Endothelial cell of umbilical vein (primary cell): ENCODE results near the gene BNIPL. TPM values are rescaled to one million over a fixed set of nuclear protein-coding genes. Genes with fewer than 3 reads are reported as not detected.

ENCODE experiments used
- BruUV-seq: library from RNA; stranded (reverse); fragments of 400-500 nt; replicated peaks from 2 replicates; lab custom pipeline; 2021; lab: Mats Ljungman, UMichigan
- CTCF ChIA-PET: fragments of 300-600, 350-600 bp; sonication (Branson Sonifier 250); formaldehyde crosslinking; loops from one replicate; lab custom pipeline; 2021; ENCODE audit warnings: antibody characterized with exemption, inconsistent platforms; lab: Charles Lee
- POLR2A ChIA-PET: fragments of 300-600, 350-600 bp; sonication (Branson Sonifier 250); formaldehyde crosslinking; loops from one replicate; lab custom pipeline; 2021; ENCODE audit warnings: antibody characterized with exemption, inconsistent platforms; lab: Charles Lee
- DNase-seq: peaks from one replicate; pipeline ENCODE4 v3.0.0-alpha.2; 2011; ENCODE audit warnings: low read depth, low spot score
- FAIRE-seq: peaks from 2 replicates; lab custom pipeline; 2011; peaks lifted over from hg19 to GRCh38; lab: Jason Lieb, UNC
- H2AFZ ChIP-seq: 2 replicates; pipeline ENCODE4 v1.6.0; 2012; ENCODE audit warnings: low read depth, low read length, control low read depth, inconsistent platforms
- H3K27ac ChIP-seq: 2 replicates; pipeline ENCODE4 v1.5.1; 2011; ENCODE audit warnings: low read depth, mild to moderate bottlenecking, control low read depth, low read length, moderate library complexity; ENCODE audit not compliant: insufficient read depth
- H3K27me3 ChIP-seq, 2 experiments: 2 replicates each; pipeline versions ENCODE4 v1.6.0 to v1.6.1; 2011; ENCODE audit warnings: low read length in 2 of 2, mixed read lengths in 1 of 2; ENCODE audit not compliant: control insufficient read depth in 2 of 2, insufficient read depth in 2 of 2
- H3K36me3 ChIP-seq, 2 experiments: 2 replicates in 1 of 2; 3 replicates in 1 of 2; pipeline ENCODE4 v1.5.1; 2011; ENCODE audit warnings: low read length in 2 of 2, mild to moderate bottlenecking in 1 of 2, moderate library complexity in 1 of 2; ENCODE audit not compliant: control insufficient read depth in 2 of 2, insufficient read depth in 2 of 2; ENCODE audit errors: extremely low read depth in 1 of 2
- H3K4me1 ChIP-seq: 3 replicates; pipeline ENCODE4 v1.5.1; 2011; ENCODE audit warnings: mild to moderate bottlenecking, low read length; ENCODE audit not compliant: control insufficient read depth, insufficient read depth; ENCODE audit errors: extremely low read depth
- H3K4me2 ChIP-seq: 2 replicates; pipeline ENCODE4 v1.6.1; 2011; ENCODE audit warnings: low read length, control low read depth, mixed read lengths; ENCODE audit not compliant: insufficient read depth
- H3K4me3 ChIP-seq, 3 experiments: fragments of 200-600 bp in 1 of 3; sonication (generic), shearing (Covaris generic) in 1 of 3; replicated peaks in 1 of 3; 2 replicates each; pipeline ENCODE4 v1.5.1; 2011 to 2016; ENCODE audit warnings: control low read depth in 3 of 3, low read length in 3 of 3, mild to moderate bottlenecking in 2 of 3, inconsistent platforms in 1 of 3, low read depth in 1 of 3, moderate library complexity in 1 of 3; ENCODE audit not compliant: insufficient read depth in 1 of 3
- H3K79me2 ChIP-seq: 2 replicates; pipeline ENCODE4 v1.6.0; 2012; ENCODE audit warnings: low read length, inconsistent platforms; ENCODE audit not compliant: control insufficient read depth, insufficient read depth
- H3K9ac ChIP-seq: replicated peaks from 2 replicates; pipeline ENCODE3; 2011; ENCODE audit warnings: low read length, control low read depth; ENCODE audit not compliant: insufficient read depth; ENCODE audit errors: extremely low read depth
- H3K9me1 ChIP-seq: replicated peaks from 3 replicates; pipeline ENCODE4 v1.6.0; 2011; ENCODE audit warnings: mild to moderate bottlenecking, low read length; ENCODE audit not compliant: control insufficient read depth, insufficient read depth; ENCODE audit errors: extremely low read depth
- H3K9me3 ChIP-seq: replicated peaks from 2 replicates; pipeline ENCODE4 v1.5.1; 2012; ENCODE audit warnings: low read length, inconsistent platforms; ENCODE audit not compliant: control insufficient read depth, insufficient read depth
- H4K20me1 ChIP-seq: replicated peaks from 2 replicates; pipeline ENCODE3; 2011; ENCODE audit warnings: mild to moderate bottlenecking, low read length; ENCODE audit not compliant: control insufficient read depth, insufficient read depth; ENCODE audit errors: extremely low read depth
- FOS ChIP-seq: IDR thresholded peaks from 2 replicates; pipeline ENCODE4 v1.6.1; 2011; ENCODE audit warnings: mild to moderate bottlenecking, low read length, moderate library complexity, borderline replicate concordance; ENCODE audit not compliant: insufficient read depth
- JUN ChIP-seq: IDR thresholded peaks from 2 replicates; pipeline ENCODE4 v1.6.1; 2011; ENCODE audit warnings: borderline replicate concordance, low read depth; ENCODE audit not compliant: insufficient read length, insufficient read depth
- MYC ChIP-seq: IDR thresholded peaks from one replicate; pipeline ENCODE4 v1.6.1; 2011; ENCODE audit warnings: mild to moderate bottlenecking, low read depth, low read length
- POLR2A ChIP-seq: IDR thresholded peaks from 2 replicates; pipeline ENCODE4 v1.6.1; 2012; ENCODE audit warnings: low read depth, mild to moderate bottlenecking, control low read depth, low read length
- POLR2AphosphoS5 ChIP-seq: IDR thresholded peaks from 2 replicates; pipeline ENCODE4 v1.6.1; 2012; ENCODE audit warnings: low read depth, mild to moderate bottlenecking, control low read depth, low read length, moderate library complexity; ENCODE audit not compliant: insufficient read depth
- dilution Hi-C: fragments of 300-500 bp; cut with MboI; formaldehyde crosslinking; loops from one replicate; pipeline ENCODE4 v1.15.0; 2019; ENCODE audit warnings: low sequenced_read_pairs; ENCODE audit not compliant: extremely low pct_ligation_motif_present
- intact Hi-C: fragments of 100-400 bp; cut with micrococcal nuclease; formaldehyde crosslinking; loops from one replicate; pipeline ENCODE4 v1.10.0; 2022
- polyA plus RNA-seq, 4 experiments: library from polyadenylated mRNA; depleted of rRNA in 3 of 4; stranded (reverse) in 3 of 4; unstranded in 1 of 4; fragments of >200 nt; gene quantifications; 2 replicates each; pipeline versions ENCODE4 v1.2.1 to v1.2.3, GENCODE V29; 2011 to 2012; ENCODE audit warnings: missing spikeins in 1 of 4
- total RNA-seq: library from RNA; stranded (reverse); gene quantifications from 2 replicates; pipeline ENCODE4 v1.2.3, GENCODE V29; 2021
- TF ChIP-seq, protein P1 (sequence below): IDR thresholded peaks from 2 replicates; pipeline ENCODE4 v1.6.1; 2011; ENCODE audit not compliant: insufficient read depth, insufficient read length
- TF ChIP-seq, protein P2 (sequence below), 2 donors: IDR thresholded peaks; 1 replicate in 1 of 2; 2 replicates in 1 of 2; pipeline ENCODE4 v1.5.1; 2011; ENCODE audit warnings: low read length in 2 of 2, mild to moderate bottlenecking in 2 of 2, moderate library complexity in 2 of 2, control low read depth in 1 of 2, inconsistent platforms in 1 of 2, low read depth in 1 of 2; ENCODE audit not compliant: insufficient read depth in 1 of 2; ENCODE audit errors: extremely low read depth in 1 of 2

Gene BNIPL
- total and polyA plus RNA-seq, 2 donors (not counting 3 experiments of a cell fraction or from before 2014, with no cell fraction given), result 0.26 to 0.42 TPM

DNA sequence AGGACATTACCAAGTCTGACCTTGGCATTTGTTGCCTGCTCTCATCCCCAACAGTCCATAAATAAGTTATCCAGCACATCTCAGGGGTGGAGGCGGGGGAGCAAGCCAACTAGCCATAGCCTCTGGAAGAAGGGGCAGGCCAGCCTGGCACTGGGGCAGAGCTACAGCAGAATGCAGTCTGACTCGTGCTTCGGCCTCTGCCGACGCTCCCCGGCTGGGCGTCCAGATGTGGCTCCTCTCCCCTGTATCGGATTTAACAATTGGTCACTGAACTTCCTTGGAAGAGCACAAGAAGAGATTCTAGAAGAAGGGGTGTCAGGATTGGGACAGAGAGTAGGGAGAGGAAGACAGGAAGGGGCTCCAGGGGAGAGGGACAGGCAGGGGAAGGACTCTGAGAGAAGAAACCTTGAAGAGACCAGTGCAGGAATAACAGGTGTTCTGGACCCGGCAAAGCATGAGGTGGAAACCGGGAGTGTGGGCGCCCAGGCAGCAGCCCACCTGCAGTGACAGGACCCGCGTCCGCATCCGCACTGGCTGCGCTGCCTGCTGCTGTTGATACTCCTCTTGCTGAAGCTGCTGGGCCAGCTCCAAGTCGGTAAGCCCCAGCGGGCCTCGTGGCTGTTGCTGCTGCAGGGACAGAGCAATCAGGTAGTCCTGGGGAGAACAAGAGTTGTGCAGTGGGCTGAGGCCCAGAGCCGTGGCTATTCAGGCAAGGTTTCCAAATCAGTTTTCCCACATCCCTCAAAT, 39.1 kb upstream of the BNIPL start:
- POLR2A ChIA-PET, result interaction anchor here (0.8 kb wide), 1 partner anchor 9 kb away, joined by 3 read pairs; the partner anchor contains the start of gene MINDY1
- dilution Hi-C loops (no loop called here), intact Hi-C loops (no loop called here)
- Histone ChIP-seq H3K4me2 (no peak overlapping the region), H3K4me3 (no peak overlapping the region), H4K20me1 (no peaks in the 10 kb centered on the region), H3K27me3 (no peaks in the 10 kb centered on the region), H3K9me1 (no peaks in the 10 kb centered on the region), H3K36me3 (peaks cover 0 to 11% of the 10 kb centered on the region in 2 experiments), H3K4me1 (peaks cover 11% of the 10 kb centered on the region), H3K79me2 (no peaks in the 10 kb centered on the region), H3K9ac (no peak overlapping the region), H2AFZ (no peak overlapping the region), H3K9me3 (no peaks in the 10 kb centered on the region), H3K27ac (no peak overlapping the region)
- no peak for DNase-seq
- CTCF ChIA-PET, result interaction anchor here (1.1 to 12.3 kb wide), 7 partner anchors 9 to 742 kb away, joined by 3 to 278 read pairs (median 8); partner anchors contain the start of genes ANXA9, CERS2 and MINDY1
- no peak for FAIRE-seq
- TF ChIP-seq, protein P1, sequence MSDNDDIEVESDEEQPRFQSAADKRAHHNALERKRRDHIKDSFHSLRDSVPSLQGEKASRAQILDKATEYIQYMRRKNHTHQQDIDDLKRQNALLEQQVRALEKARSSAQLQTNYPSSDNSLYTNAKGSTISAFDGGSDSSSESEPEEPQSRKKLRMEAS, result no peak
- TF ChIP-seq JUN (no peak), FOS (no peak), POLR2AphosphoS5 (no peak), POLR2A (no peak), MYC (no peak)
- TF ChIP-seq, protein P2, sequence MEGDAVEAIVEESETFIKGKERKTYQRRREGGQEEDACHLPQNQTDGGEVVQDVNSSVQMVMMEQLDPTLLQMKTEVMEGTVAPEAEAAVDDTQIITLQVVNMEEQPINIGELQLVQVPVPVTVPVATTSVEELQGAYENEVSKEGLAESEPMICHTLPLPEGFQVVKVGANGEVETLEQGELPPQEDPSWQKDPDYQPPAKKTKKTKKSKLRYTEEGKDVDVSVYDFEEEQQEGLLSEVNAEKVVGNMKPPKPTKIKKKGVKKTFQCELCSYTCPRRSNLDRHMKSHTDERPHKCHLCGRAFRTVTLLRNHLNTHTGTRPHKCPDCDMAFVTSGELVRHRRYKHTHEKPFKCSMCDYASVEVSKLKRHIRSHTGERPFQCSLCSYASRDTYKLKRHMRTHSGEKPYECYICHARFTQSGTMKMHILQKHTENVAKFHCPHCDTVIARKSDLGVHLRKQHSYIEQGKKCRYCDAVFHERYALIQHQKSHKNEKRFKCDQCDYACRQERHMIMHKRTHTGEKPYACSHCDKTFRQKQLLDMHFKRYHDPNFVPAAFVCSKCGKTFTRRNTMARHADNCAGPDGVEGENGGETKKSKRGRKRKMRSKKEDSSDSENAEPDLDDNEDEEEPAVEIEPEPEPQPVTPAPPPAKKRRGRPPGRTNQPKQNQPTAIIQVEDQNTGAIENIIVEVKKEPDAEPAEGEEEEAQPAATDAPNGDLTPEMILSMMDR (IDR thresholded peaks at IDR 0.05; ENCODE audit: extremely low read depth in 1 of 2, insufficient read depth in 1 of 2, low read depth in 1 of 2, low read length in 2 of 2), result no peak
- BruUV-seq, result no TSS peak
